GM12892 (cell line): Measurements from ENCODE around the gene PGLYRP1.

ENCODE experiments used
- POLR2A ChIP-seq: IDR thresholded peaks from 2 replicates; pipeline ENCODE4 v1.6.1; 2011; ENCODE audit warnings: low read depth, low read length, control low read depth
- POLR2AphosphoS5 ChIP-seq: IDR thresholded peaks from 2 replicates; pipeline ENCODE4 v1.6.1; 2011; ENCODE audit warnings: low read depth, low read length, control low read depth
- TAF1 ChIP-seq: IDR thresholded peaks from 2 replicates; pipeline ENCODE4 v1.6.1; 2011; ENCODE audit warnings: low read depth, mild to moderate bottlenecking, control low read depth, low read length, borderline replicate concordance

- TF ChIP-seq POLR2AphosphoS5 (no peak), POLR2A (no peak), TAF1 (no peak)
These were observed 12.7 kb upstream of the PGLYRP1 start for GRCh38 chr19:46035546-46035945.
